T-cell (primary cell): ENCODE measurements around the gene BCL11B. TPM values are rescaled to one million over a fixed set of nuclear protein-coding genes. Genes with fewer than 3 reads are reported as not detected.

ENCODE experiments used
- ATAC-seq, 4 experiments: fragments of 200-7000 bp in 3 of 4; fragments of 150-1000 bp in 1 of 4; cut with Tn5 transposase; replicated peaks in 1 of 4; 1 replicate in 3 of 4; 2 replicates in 1 of 4; pipeline ENCODE4 v1.10.0; 2021; ENCODE audit warnings: moderate library complexity in 3 of 4, mild to moderate bottlenecking in 2 of 4, moderate number of reproducible peaks in 1 of 4
- CTCF ChIA-PET, 2 donors: fragments of 300-600 bp; sonication (Branson Sonifier 250); formaldehyde crosslinking; loops; one replicate each; lab custom pipeline; 2022; ENCODE audit warnings: antibody characterized with exemption in 2 of 2; lab: Charles Lee
- POLR2A ChIA-PET, 2 donors: fragments of 300-600 bp; sonication (Branson Sonifier 250); formaldehyde crosslinking; loops; one replicate each; lab custom pipeline; 2022; ENCODE audit warnings: antibody characterized with exemption in 2 of 2; lab: Charles Lee
- DNase-seq, 35 experiments: peaks; one replicate each; pipeline versions ENCODE4 v3.0.0 to v3.0.0-alpha.2; 2013 to 2023
- H3K27ac ChIP-seq: one replicate; pipeline ENCODE4 v1.5.1; 2013; ENCODE audit warnings: low read length
- H3K27me3 ChIP-seq, 2 experiments: replicated peaks in 1 of 2; 1 replicate in 1 of 2; 2 replicates in 1 of 2; pipeline versions ENCODE4 v1.6.1 to v1.7.0; 2013; ENCODE audit warnings: low read length in 1 of 2, mixed read lengths in 1 of 2; ENCODE audit not compliant: control insufficient read depth in 2 of 2, insufficient read depth in 2 of 2; ENCODE audit errors: extremely low read depth in 1 of 2
- H3K36me3 ChIP-seq, 2 donors: 1 replicate in 1 of 2; 2 replicates in 1 of 2; pipeline versions ENCODE4 v1.6.1 to v1.7.0; 2013; ENCODE audit warnings: low read length in 1 of 2; ENCODE audit not compliant: control insufficient read depth in 2 of 2, insufficient read depth in 1 of 2; ENCODE audit errors: extremely low read depth in 1 of 2
- H3K4me1 ChIP-seq, 2 experiments: 1 replicate in 1 of 2; 2 replicates in 1 of 2; pipeline versions ENCODE4 v1.6.1 to v1.7.0; 2013; ENCODE audit warnings: low read length in 2 of 2, mixed read lengths in 1 of 2; ENCODE audit not compliant: insufficient read depth in 2 of 2, control insufficient read depth in 1 of 2; ENCODE audit errors: extremely low read depth in 1 of 2
- H3K4me3 ChIP-seq, 2 donors: 1 replicate in 1 of 2; 2 replicates in 1 of 2; pipeline versions ENCODE4 v1.5.1 to v1.7.0; 2013; ENCODE audit warnings: mild to moderate bottlenecking in 2 of 2, low read length in 1 of 2, moderate library complexity in 1 of 2; ENCODE audit not compliant: control insufficient read depth in 1 of 2; ENCODE audit errors: extremely low read depth in 1 of 2
- H3K9me3 ChIP-seq: 2 replicates; pipeline ENCODE4 v1.7.0; 2013
- H3K27ac Mint-ChIP-seq, 2 donors: one replicate each; pipeline ENCODE4 v1.8.0; 2020 to 2021; ENCODE audit warnings: mild to moderate bottlenecking in 2 of 2, mixed read lengths in 2 of 2
- H3K27me3 Mint-ChIP-seq, 2 donors: one replicate each; pipeline ENCODE4 v1.8.0; 2021 to 2022; ENCODE audit warnings: mixed read lengths in 2 of 2
- H3K36me3 Mint-ChIP-seq: one replicate; pipeline ENCODE4 v1.8.0; 2021; ENCODE audit warnings: mixed read lengths
- H3K4me1 Mint-ChIP-seq, 3 donors: one replicate each; pipeline ENCODE4 v1.8.0; 2020 to 2022; ENCODE audit warnings: mixed read lengths in 3 of 3, mild to moderate bottlenecking in 1 of 3
- H3K4me3 Mint-ChIP-seq, 3 donors: one replicate each; pipeline ENCODE4 v1.8.0; 2020 to 2022; ENCODE audit warnings: mild to moderate bottlenecking in 3 of 3, mixed read lengths in 3 of 3, moderate library complexity in 3 of 3
- H3K9me3 Mint-ChIP-seq, 3 donors: one replicate each; pipeline ENCODE4 v1.8.0; 2020 to 2022; ENCODE audit warnings: mixed read lengths in 3 of 3
- WGBS: methylation state at CpG from one replicate; pipeline ENCODE4 v1.1.5; 2013; ENCODE audit warnings: missing lambda C conversion rate; ENCODE audit not compliant: insufficient coverage; 5-methylcytosine and 5-hydroxymethylcytosine counted together
- total RNA-seq, 35 experiments: library from RNA in 6 of 35; stranded (reverse) in 6 of 35; fragments of 120-200 nt in 1 of 35; gene quantifications; one replicate each; pipeline versions ENCODE4 v1.2.1 to v1.2.4 and lab custom pipeline; 2013 to 2026

BCL11B gene
- total RNA-seq, 5 donors from 2014 or later (not counting 1 experiment from before 2014, with no cell fraction given): 181 to 240 (median 196) TPM

DNA sequence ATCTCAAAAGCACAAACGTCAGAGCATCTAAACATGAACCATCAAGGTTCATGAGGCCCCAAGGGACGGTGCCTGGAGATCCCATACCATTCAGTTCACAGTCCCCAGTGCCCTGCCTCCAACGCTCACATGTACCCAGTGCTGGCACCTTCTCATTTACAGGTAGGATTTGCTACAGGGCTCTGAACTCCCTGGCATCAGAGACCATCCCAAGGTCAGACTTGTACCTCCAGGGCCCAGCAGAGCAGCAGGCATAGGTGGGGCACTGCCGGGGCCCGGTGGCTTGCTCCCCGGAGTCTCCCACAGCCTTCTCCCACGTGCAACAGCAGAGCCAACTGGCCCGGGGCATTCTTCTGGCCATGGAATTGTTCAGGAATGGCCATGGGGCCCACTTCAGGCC, 114.8 kb downstream of the BCL11B start:
- ChIA-PET POLR2A (no interaction called here), CTCF (no interaction called here)
- Histone ChIP-seq H3K4me1 (no peaks in the 10 kb centered on the region), H3K36me3 (no peaks in the 10 kb centered on the region), H3K9me3 (no peaks in the 10 kb centered on the region), H3K27me3 (no peaks in the 10 kb centered on the region), H3K27ac (no peak overlapping the region), H3K4me3 (no peak overlapping the region)
- Mint-ChIP-seq H3K4me3 (no peak overlapping the region), H3K27me3 (no peaks in the 10 kb centered on the region), H3K27ac (peak overlapping the region in 1 of 2 donors; percentile 61), H3K36me3 (peaks cover 6% of the 10 kb centered on the region), H3K9me3 (peaks cover 0 to 5% (median 3%) of the 10 kb centered on the region in 3 donors), H3K4me1 (peaks cover 10 to 34% (median 16%) of the 10 kb centered on the region in 3 donors)
- 98% methylated on average over 7 of the region's 8 CpGs for WGBS
- ATAC-seq: peak in 1 of 4 experiments; percentile 8
- DNase-seq: no peak

DNA sequence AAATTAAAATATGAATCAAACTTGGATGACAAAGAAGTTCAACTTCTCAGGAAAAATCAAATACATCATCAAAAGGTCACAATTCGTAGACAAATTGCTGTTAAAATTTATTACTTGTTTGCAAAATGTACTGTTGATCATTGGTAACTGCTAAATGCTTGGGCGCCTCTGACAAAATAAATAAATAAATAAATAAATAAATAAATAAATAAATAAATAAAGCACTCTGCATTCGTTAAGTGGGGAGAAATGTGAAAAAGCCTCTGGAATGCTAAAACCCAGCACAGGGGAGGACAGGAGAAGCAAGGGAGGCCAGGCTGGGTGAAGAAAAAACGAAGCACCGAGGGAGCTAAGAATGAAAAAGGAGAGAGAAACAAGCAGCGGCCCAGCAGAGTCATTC, 115.2 kb downstream of the BCL11B start:
- no peak overlapping the region for H3K4me3 ChIP-seq
- no peak for ATAC-seq
- Mint-ChIP-seq H3K27ac (peak overlapping the region in 1 of 2 donors; percentile 61), H3K27me3 (no peaks in the 10 kb centered on the region), H3K36me3 (peaks cover 3% of the 10 kb centered on the region), H3K4me1 (peaks cover 10 to 30% (median 16%) of the 10 kb centered on the region in 3 donors), H3K4me3 (no peak overlapping the region), H3K9me3 (peaks cover 0 to 4% (median 3%) of the 10 kb centered on the region in 3 donors)
- no peaks in the 10 kb centered on the region for H3K9me3 ChIP-seq
- 92% methylated on average over 2 of the region's 6 CpGs for WGBS
- no peaks in the 10 kb centered on the region for H3K4me1 ChIP-seq
- DNase-seq: no peak
- H3K36me3 ChIP-seq: no peaks in the 10 kb centered on the region
- ChIA-PET CTCF (no interaction called here), POLR2A (interaction anchor here in 1 of 2 donors (0.6 kb wide), 1 partner anchor 673 kb away, joined by 3 read pairs; no protein-coding TSS in a partner anchor)
- H3K27me3 ChIP-seq: no peaks in the 10 kb centered on the region
- H3K27ac ChIP-seq: no peak overlapping the region

DNA sequence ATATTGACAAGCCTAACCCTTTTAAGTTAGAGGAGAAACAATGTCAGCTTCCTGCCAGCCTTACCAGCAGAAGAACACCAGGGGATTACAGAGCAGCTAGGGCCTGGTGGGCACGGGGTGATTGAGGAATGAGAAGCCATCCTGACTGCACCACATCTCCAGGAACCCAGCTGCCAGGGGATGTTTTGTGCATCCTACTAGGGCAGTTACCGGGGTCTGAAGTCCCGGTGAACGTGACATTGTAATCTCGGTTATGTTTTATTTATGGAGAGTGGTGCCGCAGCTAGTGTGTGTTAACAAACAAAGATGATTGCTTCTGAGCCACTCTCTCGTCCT, 115.9 kb downstream of the BCL11B start:
- DNase-seq: no peak
- H3K4me3 Mint-ChIP-seq: no peak overlapping the region
- no peak for ATAC-seq
- peaks cover 10 to 22% (median 14%) of the 10 kb centered on the region in 3 donors for H3K4me1 Mint-ChIP-seq
- H3K4me1 ChIP-seq: no peaks in the 10 kb centered on the region
- WGBS: 90% methylated on average over 4 of the region's 7 CpGs
- H3K27ac ChIP-seq: no peak overlapping the region
- H3K9me3 ChIP-seq: no peaks in the 10 kb centered on the region
- H3K36me3 ChIP-seq: no peaks in the 10 kb centered on the region
- peaks cover 3% of the 10 kb centered on the region for H3K36me3 Mint-ChIP-seq
- POLR2A ChIA-PET: interaction anchor here in 1 of 2 donors (0.6 kb wide), 1 partner anchor 672 kb away, joined by 3 read pairs; no protein-coding TSS in a partner anchor
- H3K27me3 ChIP-seq: no peaks in the 10 kb centered on the region
- CTCF ChIA-PET: no interaction called here
- H3K27me3 Mint-ChIP-seq: no peaks in the 10 kb centered on the region
- H3K4me3 ChIP-seq: no peak overlapping the region
- no peak overlapping the region for H3K27ac Mint-ChIP-seq
- H3K9me3 Mint-ChIP-seq: no peaks in the 10 kb centered on the region

DNA sequence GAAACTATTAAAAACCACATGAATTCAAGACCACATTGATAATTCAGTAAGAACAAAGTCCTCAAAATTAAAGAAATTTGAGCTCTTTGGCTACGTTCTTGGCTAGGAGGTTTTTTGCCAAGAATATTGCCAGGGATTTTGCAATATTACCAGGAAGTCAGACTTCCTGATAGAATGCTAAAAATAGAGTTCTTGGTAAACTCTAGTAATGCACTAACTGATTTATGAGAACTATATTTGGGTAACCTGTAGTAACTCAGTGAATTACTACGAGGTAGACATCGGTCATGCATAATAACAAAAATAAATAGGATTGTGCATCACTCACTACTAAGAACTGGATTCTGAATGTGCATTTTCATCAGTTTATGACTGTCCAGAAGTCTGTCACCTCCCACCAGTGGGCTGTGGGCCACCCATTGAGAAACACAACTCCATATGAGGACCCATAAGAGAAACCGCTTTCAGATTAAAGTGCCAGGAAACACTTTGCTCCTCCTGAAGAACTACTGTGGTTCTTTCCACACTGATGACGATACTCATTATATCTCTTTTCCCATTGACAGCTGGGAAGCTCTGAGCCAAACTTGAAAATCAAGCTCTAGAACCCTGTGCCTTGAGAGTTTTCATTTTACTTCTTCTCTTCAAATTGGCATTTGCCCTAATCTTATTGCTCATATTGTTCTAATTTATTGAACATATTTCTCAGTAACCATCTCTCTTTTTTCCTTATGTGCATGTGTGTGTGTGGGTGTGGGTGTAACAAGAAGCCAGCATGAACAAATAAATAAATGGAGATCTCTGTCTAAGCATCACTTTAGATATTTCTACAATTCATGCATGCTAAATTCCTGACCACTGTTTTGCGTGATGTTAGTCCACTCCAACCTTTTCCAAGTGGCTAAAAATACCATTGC, 116.6 kb downstream of the BCL11B start:
- ATAC-seq: no peak
- 91% methylated on average over 3 of the region's 6 CpGs for whole genome bisulfite sequencing

DNA sequence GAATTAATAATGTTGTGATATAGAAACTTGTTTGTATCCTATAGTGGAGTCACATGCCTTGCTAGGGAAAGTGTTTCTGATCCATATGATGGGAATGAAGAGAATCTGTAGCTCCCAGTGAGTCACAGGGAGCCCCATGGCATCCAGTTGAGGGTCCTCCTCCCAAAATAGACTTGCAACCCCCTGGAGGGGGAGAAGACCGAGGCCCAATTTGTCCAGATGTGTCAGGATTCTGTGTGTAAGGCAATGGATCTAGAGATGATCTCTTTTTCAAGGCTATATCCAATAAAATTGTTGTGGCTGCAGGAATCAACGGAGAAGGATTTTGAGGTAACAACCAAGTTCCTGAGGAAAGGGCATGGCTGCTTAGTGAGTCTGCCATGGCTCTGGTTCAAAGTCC, 121.8 kb downstream of the BCL11B start:
- no peaks in the 10 kb centered on the region for H3K9me3 Mint-ChIP-seq
- POLR2A ChIA-PET: no interaction called here
- ATAC-seq (no peak), DNase-seq (no peak)
- no peaks in the 10 kb centered on the region for H3K27me3 Mint-ChIP-seq
- no peak overlapping the region for H3K27ac ChIP-seq
- no peak overlapping the region for H3K4me3 ChIP-seq
- H3K9me3 ChIP-seq: no peaks in the 10 kb centered on the region
- WGBS: no CpG with 5 or more reads among the region's 2 CpGs
- H3K36me3 Mint-ChIP-seq: no peaks in the 10 kb centered on the region
- H3K4me1 Mint-ChIP-seq: no peaks in the 10 kb centered on the region
- no peaks in the 10 kb centered on the region for H3K4me1 ChIP-seq
- no peak overlapping the region for H3K27ac Mint-ChIP-seq
- no peaks in the 10 kb centered on the region for H3K27me3 ChIP-seq
- H3K36me3 ChIP-seq: no peaks in the 10 kb centered on the region
- CTCF ChIA-PET: no interaction called here
- H3K4me3 Mint-ChIP-seq: no peak overlapping the region

More for the DNA sequence above, 116.6 kb downstream of the BCL11B start:
- H3K4me3 ChIP-seq: no peak overlapping the region
- Mint-ChIP-seq H3K36me3 (peaks cover 3% of the 10 kb centered on the region), H3K27ac (no peak overlapping the region), H3K9me3 (no peaks in the 10 kb centered on the region), H3K27me3 (no peaks in the 10 kb centered on the region), H3K4me1 (peaks cover 4 to 16% (median 11%) of the 10 kb centered on the region in 3 donors), H3K4me3 (no peak overlapping the region)
- DNase-seq: no peak
- H3K9me3 ChIP-seq: no peaks in the 10 kb centered on the region
- no peaks in the 10 kb centered on the region for H3K27me3 ChIP-seq
- H3K36me3 ChIP-seq: no peaks in the 10 kb centered on the region
- no peak overlapping the region for H3K27ac ChIP-seq
- ChIA-PET CTCF (no interaction called here), POLR2A (no interaction called here)
- H3K4me1 ChIP-seq: no peaks in the 10 kb centered on the region

DNA sequence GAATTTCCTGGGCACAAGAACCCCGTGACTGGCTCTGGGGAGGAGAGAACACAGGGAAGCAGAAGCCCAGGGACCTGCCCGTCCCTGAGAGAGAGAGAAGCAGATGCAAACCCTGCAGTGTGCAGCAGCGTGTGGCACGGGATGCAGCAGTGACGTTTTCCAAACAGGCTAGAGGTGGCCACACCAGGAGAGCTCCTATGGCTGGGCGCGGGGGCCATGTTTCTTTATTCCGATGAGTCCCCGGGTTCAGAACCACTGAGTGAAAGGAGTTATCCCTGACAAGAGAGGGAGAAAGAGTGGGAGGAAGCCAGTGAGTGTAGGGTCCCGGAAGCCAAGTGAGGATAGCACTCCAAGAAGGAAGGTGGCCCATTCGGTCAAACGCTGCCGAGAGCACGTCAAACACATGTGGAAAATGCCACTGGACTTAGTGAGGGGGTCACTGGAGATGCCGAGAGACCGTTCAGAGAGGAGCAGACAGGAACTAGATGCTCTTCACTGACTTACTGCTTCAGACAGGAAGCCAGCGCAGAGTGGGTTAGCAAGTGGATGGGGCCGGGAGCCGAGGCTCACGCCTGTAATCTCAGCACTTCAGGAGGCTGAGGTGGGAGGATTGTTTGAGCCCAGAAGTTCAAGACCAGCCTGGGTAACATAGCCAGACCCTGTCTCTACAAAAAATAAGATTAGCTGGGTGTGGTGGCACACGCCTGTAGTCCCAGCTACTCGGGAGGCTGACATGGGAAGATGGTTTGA, 123.0 kb downstream of the BCL11B start:
- H3K9me3 Mint-ChIP-seq: no peaks in the 10 kb centered on the region
- Histone ChIP-seq H3K9me3 (no peaks in the 10 kb centered on the region), H3K4me1 (no peaks in the 10 kb centered on the region), H3K36me3 (no peaks in the 10 kb centered on the region), H3K27ac (no peak overlapping the region), H3K27me3 (no peaks in the 10 kb centered on the region), H3K4me3 (no peak overlapping the region)
- DNase-seq (no peak), ATAC-seq (no peak)
- no peak overlapping the region for H3K4me3 Mint-ChIP-seq
- no peaks in the 10 kb centered on the region for H3K27me3 Mint-ChIP-seq
- WGBS: 85% methylated on average over 18 of the region's 22 CpGs
- ChIA-PET CTCF (no interaction called here), POLR2A (no interaction called here)
- no peak overlapping the region for H3K27ac Mint-ChIP-seq
- no peaks in the 10 kb centered on the region for H3K36me3 Mint-ChIP-seq
- H3K4me1 Mint-ChIP-seq: peaks cover 0 to 3% (median 3%) of the 10 kb centered on the region in 3 donors
